HFF-Myc (cell line): Measurements from ENCODE around the gene ST3GAL2.
"Not testable (repeated sequence)": the region's sequence is repeated elsewhere in the genome, so short reads cannot be mapped to it uniquely, and the experiment has no call there.

Experiments used
- DNase-seq: peaks from one replicate; pipeline ENCODE4 v3.0.0-alpha.2; 2011; ENCODE audit warnings: low read depth; ENCODE audit errors: extremely low read depth
- H3K4me3 ChIP-seq: replicated peaks from 2 replicates; pipeline ENCODE4 v1.5.1; 2011; ENCODE audit warnings: low read depth, mild to moderate bottlenecking, control low read depth, low read length
- TF ChIP-seq, protein P1 (sequence below): IDR thresholded peaks from 2 replicates; pipeline ENCODE4 v1.5.1; 2012; ENCODE audit warnings: mild to moderate bottlenecking, low read depth, low read length, control low read depth; ENCODE audit errors: missing control alignments

ST3GAL2 gene

DNA sequence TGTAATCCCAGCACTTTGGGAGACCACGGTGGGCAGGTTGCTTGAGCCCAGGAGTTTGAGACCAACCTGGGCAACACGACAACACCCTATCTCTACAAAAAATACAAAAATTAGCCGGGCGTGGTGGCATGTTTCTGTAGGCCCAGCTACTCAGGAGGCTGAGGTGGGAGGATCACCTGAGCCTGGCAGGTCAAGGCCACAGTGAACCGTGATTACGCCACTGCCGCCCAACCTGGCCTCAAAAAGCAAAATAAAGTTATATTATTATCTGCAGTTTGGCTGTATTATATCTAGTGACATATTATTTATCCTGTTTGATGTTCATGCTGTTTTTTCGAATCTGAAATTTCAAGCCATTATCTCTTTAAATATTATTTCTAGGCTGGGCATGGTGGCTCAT, 26.5 kb downstream of the ST3GAL2 start:
- TF ChIP-seq, protein P1, sequence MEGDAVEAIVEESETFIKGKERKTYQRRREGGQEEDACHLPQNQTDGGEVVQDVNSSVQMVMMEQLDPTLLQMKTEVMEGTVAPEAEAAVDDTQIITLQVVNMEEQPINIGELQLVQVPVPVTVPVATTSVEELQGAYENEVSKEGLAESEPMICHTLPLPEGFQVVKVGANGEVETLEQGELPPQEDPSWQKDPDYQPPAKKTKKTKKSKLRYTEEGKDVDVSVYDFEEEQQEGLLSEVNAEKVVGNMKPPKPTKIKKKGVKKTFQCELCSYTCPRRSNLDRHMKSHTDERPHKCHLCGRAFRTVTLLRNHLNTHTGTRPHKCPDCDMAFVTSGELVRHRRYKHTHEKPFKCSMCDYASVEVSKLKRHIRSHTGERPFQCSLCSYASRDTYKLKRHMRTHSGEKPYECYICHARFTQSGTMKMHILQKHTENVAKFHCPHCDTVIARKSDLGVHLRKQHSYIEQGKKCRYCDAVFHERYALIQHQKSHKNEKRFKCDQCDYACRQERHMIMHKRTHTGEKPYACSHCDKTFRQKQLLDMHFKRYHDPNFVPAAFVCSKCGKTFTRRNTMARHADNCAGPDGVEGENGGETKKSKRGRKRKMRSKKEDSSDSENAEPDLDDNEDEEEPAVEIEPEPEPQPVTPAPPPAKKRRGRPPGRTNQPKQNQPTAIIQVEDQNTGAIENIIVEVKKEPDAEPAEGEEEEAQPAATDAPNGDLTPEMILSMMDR = no peak
- no peak for DNase-seq
- H3K4me3 ChIP-seq = no peak overlapping the region

DNA sequence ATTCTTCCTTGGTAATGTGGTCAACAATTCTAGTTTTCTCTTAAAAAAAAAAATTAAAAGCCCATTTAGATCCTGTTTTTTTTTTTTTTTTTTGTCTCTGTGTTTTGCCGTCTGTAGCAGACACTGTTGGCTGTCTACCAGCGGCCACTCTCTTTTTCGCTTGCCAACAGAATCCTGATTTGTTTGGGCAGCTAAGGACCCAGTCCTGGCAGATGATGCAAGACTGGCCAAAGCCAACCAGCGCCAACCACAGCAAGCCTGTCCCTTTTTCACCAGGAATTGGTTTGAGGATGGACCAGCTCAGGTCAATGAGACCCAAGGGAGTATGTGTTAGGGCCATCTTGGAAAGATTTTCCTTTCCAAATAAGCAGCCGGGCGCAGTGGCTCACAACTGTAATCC, 28.2 kb downstream of the ST3GAL2 start:
- DNase-seq = no peak

DNA sequence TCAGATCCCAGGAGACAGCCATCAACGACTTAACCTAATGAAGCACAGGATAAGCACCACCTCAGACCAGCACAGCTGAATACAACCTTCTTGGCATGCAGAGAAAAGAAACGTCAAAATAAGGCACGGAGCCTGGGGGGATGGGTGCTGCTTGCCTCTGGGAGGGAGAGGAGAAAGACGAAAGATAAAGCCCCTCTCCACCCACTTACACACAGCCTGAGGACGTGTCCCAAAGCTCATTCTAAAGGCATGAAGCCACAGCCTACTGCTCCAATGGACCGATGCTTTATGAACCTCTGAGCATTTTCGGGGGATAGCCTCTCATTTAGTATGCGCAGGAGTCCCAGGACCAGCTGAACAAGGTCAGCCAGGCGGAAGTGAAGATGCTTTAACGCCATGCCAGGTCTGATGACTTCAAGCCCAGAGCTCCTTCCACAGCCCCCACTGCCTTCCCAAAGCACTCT, 31.1 kb downstream of the ST3GAL2 start:
- no peak overlapping the region for H3K4me3 ChIP-seq
- no peak for DNase-seq
- TF ChIP-seq, protein P1 = no peak

More for the DNA sequence above, 28.2 kb downstream of the ST3GAL2 start:
- H3K4me3 ChIP-seq = no peak overlapping the region
- TF ChIP-seq, protein P1 = no peak

DNA sequence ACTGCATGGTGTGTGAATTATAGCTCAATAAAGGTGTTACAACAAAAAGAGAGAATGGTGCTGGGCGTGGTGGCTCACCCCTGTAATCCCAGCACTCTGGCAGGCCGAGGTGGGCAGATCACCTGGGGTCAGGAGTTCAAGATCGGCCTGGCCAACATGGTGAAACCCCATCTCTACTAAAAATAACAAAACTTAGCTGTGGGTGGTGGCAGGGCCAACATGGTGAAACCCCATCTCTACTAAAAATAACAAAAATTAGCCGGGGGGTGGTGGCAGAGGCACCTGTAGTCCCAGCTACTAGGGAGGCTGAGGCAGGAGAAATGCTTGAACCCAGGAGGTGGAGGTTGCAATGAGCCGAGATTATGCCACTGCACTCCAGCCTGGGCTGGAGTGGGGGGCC, 32.8 kb downstream of the ST3GAL2 start:
- not testable (repeated sequence) for DNase-seq, H3K4me3 ChIP-seq

DNA sequence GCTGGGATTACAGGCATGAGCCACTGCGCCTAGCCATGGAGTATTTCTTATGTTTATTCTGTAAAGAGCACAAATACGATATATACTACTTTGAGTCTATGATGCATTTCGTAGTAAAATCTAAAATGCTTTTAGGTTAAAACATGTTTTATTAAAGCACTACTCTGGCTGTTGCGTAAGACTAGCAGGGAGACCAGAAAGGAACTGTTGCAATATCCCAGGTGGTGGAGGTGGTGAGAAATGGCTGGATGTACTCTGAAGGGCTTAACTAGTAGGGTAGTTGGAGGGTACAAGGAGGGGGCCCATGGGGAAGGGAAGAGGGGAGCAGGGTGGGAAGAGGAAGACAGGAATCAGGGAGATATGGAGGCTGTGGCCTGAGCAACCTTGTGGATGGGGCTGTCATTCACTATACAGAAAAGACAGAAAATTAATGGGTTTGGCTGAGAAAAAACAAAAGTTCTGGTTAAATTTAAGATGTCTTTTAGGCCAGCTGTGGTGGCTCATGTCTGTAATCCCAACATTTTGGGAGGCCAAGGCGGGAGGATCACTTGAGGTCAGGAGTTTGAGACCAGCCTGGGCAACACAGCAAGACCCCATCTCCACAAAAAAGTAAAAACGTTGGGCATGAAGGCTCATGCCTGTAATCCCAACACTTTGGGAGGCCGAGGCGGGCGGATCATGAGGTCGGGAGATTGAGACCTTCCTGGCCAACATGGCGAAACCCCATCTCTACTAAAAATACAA, 35.8 kb downstream of the ST3GAL2 start:
- DNase-seq = no peak
- TF ChIP-seq, protein P1 = no peak
- H3K4me3 ChIP-seq = no peak overlapping the region

DNA sequence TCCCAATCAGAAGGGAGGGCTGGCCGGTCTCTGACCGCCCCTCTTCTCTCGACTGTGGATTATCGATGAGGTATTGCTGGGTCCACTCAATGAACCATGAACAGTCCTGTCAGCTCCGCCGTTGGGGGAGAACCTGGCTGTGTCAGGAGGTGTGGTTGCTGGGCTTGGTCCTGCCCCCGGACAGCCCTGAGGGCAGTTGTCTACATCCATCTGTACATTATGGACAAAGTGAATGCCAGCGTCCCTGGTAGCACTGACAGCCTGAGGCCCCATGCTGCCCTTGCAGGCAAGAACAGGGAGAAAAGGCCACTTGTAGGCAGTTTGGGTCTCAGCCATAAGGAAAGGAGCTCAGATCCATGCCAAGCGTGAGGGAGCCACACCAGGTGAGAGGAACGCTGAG, 38.9 kb downstream of the ST3GAL2 start:
- TF ChIP-seq, protein P1 = no peak
- DNase-seq = no peak
- no peak overlapping the region for H3K4me3 ChIP-seq

DNA sequence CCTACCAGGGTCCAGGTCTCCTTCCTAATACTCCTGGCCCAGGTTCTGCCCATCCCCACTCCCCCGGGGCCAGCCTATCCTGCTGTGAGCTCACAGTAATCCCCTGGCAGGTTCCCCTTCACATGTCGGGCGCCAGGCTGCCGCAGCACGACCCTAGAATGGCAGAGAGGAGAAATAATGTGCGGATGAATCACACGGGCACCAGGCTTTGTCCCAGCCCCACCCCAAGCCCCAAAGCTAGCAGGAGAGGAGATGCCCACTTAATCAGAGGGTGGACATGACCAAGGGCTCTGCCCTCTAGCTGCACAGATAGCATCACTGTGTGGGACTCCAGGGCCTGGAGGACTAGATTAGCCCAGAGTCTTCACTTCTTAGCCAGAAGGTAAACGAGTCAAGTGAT, 39.5 kb downstream of the ST3GAL2 start:
- no peak for DNase-seq
- TF ChIP-seq, protein P1 = no peak
- H3K4me3 ChIP-seq = no peak overlapping the region
